Bronchial epithelial cell (primary cell): Measurements from ENCODE around the gene C13orf46. TPM values are rescaled to one million over a fixed set of nuclear protein-coding genes. Genes with fewer than 3 reads are reported as not detected.

ENCODE experiments used
- DNase-seq: peaks from one replicate; pipeline ENCODE4 v3.0.0-alpha.2; 2010; ENCODE audit warnings: low read depth
- FAIRE-seq: peaks from 2 replicates; lab custom pipeline; 2011; peaks lifted over from hg19 to GRCh38; lab: Jason Lieb, UNC
- H3K27me3 ChIP-seq: 2 replicates; pipeline ENCODE4 v1.5.1; 2011; ENCODE audit warnings: low read length; ENCODE audit not compliant: control insufficient read depth, insufficient read depth
- H3K36me3 ChIP-seq: 2 replicates; pipeline ENCODE4 v1.5.1; 2011; ENCODE audit warnings: low read length; ENCODE audit not compliant: control insufficient read depth, insufficient read depth
- H3K4me3 ChIP-seq: 2 replicates; pipeline ENCODE4 v1.5.1; 2011; ENCODE audit warnings: mild to moderate bottlenecking, low read depth, low read length, control low read depth
- total RNA-seq: library from RNA; depleted of rRNA; stranded (reverse); fragments of >200 nt; gene quantifications from 2 replicates; pipeline ENCODE4 v1.2.1, GENCODE V29; 2014
- TF ChIP-seq, protein P1 (sequence below): IDR thresholded peaks from 2 replicates; pipeline ENCODE4 v1.5.1; 2011; ENCODE audit warnings: mild to moderate bottlenecking, moderate library complexity, low read length, control low read depth, inconsistent platforms; ENCODE audit not compliant: insufficient read depth, severe bottlenecking

The C13orf46 gene
- total RNA-seq, 1 donor from 2014 or later: not detected

DNA sequence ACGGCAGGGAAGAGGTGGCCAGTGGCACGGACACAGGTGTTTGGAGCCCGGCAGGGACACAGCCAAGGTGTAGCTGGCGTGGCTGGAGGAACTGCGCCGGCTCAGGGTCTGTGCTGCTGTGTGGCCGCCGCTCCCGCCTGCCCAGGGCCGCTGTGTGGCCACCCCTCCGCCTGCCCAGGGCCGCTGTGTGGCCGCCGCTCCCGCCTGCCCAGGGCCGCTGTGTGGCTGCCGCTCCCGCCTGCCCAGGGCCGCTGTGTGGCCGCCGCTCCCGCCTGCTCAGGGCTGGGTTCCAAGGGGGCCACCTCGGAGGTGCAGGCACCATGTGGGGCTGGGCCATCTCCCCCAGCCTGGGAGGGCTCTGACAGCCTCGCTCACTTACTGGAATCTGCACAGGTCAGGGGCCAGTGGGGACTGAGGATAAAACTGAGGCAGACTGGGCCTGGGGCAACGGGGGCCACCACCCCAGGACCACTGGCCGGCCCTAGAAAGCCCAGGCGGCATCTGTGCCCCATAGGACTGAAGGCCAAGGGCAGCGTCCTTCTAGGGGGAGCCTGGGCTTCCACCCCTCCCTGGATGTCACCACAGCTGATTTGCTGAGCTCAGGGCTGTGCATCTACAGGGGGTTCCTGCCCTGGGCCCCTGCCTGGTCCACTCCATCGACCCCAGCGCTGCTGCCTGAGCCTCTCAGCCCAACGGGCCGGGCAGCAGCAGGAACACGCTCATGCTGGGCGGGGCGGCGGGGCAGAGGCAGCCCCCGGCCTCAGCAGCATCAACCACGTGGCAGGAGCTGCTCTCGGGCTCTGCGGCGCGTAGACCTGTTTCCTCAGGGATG, 21.5 kb downstream of the C13orf46 start:
- Histone ChIP-seq H3K27me3 (peaks cover 1% of the 10 kb centered on the region), H3K36me3 (no peaks in the 10 kb centered on the region), H3K4me3 (no peak overlapping the region)
- FAIRE-seq: no peak
- DNase-seq: no peak
- TF ChIP-seq, protein P1, sequence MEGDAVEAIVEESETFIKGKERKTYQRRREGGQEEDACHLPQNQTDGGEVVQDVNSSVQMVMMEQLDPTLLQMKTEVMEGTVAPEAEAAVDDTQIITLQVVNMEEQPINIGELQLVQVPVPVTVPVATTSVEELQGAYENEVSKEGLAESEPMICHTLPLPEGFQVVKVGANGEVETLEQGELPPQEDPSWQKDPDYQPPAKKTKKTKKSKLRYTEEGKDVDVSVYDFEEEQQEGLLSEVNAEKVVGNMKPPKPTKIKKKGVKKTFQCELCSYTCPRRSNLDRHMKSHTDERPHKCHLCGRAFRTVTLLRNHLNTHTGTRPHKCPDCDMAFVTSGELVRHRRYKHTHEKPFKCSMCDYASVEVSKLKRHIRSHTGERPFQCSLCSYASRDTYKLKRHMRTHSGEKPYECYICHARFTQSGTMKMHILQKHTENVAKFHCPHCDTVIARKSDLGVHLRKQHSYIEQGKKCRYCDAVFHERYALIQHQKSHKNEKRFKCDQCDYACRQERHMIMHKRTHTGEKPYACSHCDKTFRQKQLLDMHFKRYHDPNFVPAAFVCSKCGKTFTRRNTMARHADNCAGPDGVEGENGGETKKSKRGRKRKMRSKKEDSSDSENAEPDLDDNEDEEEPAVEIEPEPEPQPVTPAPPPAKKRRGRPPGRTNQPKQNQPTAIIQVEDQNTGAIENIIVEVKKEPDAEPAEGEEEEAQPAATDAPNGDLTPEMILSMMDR: no peak

DNA sequence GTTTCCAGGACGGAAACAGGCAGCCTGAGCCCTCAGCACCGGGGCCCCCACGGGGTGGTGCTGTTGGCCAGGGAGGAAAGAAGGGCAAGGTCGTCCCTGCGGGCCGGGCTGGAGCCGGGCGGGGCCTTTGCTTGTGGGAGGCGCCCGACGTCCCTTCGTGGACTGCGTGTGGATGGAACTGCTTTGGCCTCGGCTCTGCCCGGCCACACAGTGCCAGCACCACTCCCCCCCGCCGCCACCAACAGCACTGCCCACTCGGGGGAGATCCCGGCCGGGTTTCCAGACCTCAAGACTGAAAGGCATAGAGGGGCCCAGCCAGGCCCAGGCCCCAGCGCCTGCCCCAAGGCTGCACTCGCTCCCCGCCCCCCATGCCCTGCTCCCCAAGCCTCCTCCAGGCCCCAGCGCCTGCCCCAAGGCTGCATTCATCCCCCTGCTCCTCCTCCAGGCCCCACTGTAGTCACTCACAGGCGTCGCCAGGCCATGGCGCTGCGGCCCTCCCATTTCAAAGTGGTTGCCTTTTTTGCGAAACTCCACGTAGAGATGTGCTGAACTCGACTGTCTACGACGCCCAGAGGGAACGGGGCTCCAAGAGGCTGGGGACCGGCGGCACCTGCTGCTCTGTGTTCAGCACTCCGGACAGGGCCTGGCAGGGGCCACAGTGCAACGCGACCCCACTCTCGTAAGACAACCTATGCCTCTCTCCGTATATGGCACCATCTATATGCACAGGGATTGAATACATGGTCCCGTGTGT, 22.5 kb downstream of the C13orf46 start:
- DNase-seq (peak; percentile 41), FAIRE-seq (no peak)
- no peak overlapping the region for H3K4me3 ChIP-seq
- no peaks in the 10 kb centered on the region for H3K36me3 ChIP-seq
- peaks cover 1% of the 10 kb centered on the region for H3K27me3 ChIP-seq
- TF ChIP-seq, protein P1: peak; percentile 92

GRCh38 chr13:113950451-113951245, 23.2 kb downstream of the C13orf46 start:
- peaks cover 1% of the 10 kb centered on the region for H3K27me3 ChIP-seq

DNA sequence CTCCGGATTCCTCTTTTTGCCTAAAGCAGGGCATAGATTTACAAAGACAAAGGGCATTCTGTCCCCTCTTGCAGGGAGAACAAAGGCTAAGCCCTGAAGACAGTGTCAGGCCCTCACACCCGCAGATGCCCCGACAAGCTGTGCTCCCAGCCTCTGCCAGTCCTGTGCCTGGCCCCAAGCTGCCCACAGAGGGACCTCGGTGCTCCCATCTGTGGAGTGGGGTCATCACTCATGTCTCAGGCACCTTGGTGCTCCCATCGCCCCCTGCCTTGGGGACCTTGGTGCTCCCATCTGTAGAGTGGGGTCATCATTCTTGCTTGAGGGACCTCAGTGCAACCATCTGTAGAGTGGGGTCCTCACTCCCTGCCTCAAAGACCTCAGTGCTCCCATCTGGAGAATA, 24.3 kb downstream of the C13orf46 start:
- TF ChIP-seq, protein P1: no peak
- Histone ChIP-seq H3K27me3 (peaks cover 1% of the 10 kb centered on the region), H3K4me3 (no peak overlapping the region), H3K36me3 (no peaks in the 10 kb centered on the region)
- no peak for FAIRE-seq
- no peak for DNase-seq

More at GRCh38 chr13:113950451-113951245, 23.2 kb downstream of the C13orf46 start:
- Histone ChIP-seq H3K4me3 (no peak overlapping the region), H3K36me3 (no peaks in the 10 kb centered on the region)
- FAIRE-seq (no peak), DNase-seq (no peak)
- TF ChIP-seq, protein P1: no peak

- H3K27me3 ChIP-seq: peaks cover 1% of the 10 kb centered on the region
- H3K36me3 ChIP-seq: no peaks in the 10 kb centered on the region
- DNase-seq (no peak), FAIRE-seq (no peak)
- TF ChIP-seq, protein P1: no peak
- H3K4me3 ChIP-seq: no peak overlapping the region
These were observed 25.7 kb downstream of the C13orf46 start for GRCh38 chr13:113948034-113948742.
